GM12874 (cell line): ENCODE measurements around the gene PDE6A.

ENCODE experiments used
- CTCF ChIP-seq: IDR thresholded peaks from 2 replicates; pipeline ENCODE4 v1.5.1; 2011; ENCODE audit warnings: low read depth, mild to moderate bottlenecking, control low read depth, low read length, moderate library complexity; ENCODE audit not compliant: insufficient read depth

PDE6A gene

GRCh38 chr5:149809931-149810691 is 134.5 kb downstream of the PDE6A start:
- TF ChIP-seq CTCF, result no peak

DNA sequence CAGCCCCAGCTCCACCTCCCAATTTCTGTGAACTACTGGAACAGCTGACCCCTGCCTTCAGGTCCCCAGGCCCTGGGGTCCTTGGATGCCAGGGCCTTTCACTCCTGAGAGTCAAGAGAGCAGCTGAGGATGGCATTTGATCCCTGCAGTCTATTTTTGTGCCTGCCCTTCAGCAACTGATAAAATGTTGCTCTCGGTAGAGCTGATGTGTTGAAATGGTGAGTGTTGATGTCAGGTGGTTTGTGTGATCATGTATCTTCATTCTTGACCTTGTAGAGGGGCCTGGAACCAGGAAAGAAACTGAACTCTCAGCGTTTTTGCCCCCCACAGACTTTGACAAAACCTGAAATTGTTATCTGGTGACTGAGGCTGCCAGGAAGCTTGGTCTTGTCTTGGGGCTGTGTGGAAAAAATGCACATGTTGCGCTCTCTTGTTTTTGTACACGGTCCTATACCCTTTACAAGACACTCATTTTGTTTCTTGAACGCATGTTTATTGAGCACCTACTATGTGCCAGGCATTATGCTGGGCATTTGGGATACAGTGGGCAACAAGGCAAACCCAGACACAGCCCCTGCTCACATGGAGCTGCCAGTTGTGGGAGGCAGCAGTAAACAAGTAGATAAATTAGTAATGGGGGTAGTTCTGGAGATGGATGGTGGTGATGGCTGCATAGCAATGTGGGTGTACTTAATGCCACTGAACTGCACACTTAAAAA is 136.2 kb downstream of the PDE6A start:
- no peak for TF ChIP-seq CTCF
